HG02798 (cell line): Measurements from ENCODE around the gene GEMIN5.
"Not testable (repeated sequence)": the region's sequence is repeated elsewhere in the genome, so short reads cannot be mapped to it uniquely, and the experiment has no call there.

Experiments used
- ATAC-seq: cut with Tn5 transposase; IDR thresholded peaks from one replicate; pipeline ENCODE4 v1.9.1; 2021; ENCODE audit warnings: mild to moderate bottlenecking; ENCODE audit not compliant: unreplicated experiment, poor library complexity

GEMIN5 gene

GRCh38 chr5:154943527-154943926 is 5.5 kb upstream of the GEMIN5 start:
- ATAC-seq: no peak

GRCh38 chr5:154940772-154941620 is 3.0 kb upstream of the GEMIN5 start, which contains the start of gene MRPL22:
MRPL22 (plus strand) TSS chr5:154941073; CDS start chr5:154941111, 38 bp downstream.
- ATAC-seq: peak; percentile 65

GRCh38 chr5:154940375-154940771 is 2.4 kb upstream of the GEMIN5 start:
- no peak for ATAC-seq

DNA sequence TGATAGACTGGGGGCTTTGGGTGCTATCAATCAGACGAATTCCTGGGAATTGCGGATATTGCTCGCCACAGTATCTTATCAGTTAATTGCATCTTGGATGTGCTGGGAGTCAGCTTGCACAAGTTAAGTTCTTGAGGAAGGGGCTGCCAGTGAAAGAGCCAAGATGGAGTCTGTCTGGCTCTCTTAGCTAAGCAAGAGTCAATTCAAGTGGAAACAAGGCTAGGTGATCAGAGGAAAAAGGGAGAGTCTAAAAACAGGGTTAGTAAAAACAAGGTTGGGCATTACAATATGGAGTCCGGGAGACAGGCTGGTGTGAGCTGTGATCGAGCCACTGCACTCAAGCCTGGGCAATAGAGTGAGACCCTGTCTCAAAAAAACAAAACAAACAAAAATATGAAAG is 1.4 kb upstream of the GEMIN5 start:
- not testable (repeated sequence) for ATAC-seq

GRCh38 chr5:154937186-154937717 is 759 bp downstream of the GEMIN5 start:
- ATAC-seq: no peak

- no peak for ATAC-seq
These were observed 3.1 kb downstream of the GEMIN5 start for GRCh38 chr5:154934881-154935280.

GRCh38 chr5:154933537-154933936 is 4.5 kb downstream of the GEMIN5 start:
- ATAC-seq: no peak

GRCh38 chr5:154923441-154924430 is 14.3 kb downstream of the GEMIN5 start:
- ATAC-seq: no peak

DNA sequence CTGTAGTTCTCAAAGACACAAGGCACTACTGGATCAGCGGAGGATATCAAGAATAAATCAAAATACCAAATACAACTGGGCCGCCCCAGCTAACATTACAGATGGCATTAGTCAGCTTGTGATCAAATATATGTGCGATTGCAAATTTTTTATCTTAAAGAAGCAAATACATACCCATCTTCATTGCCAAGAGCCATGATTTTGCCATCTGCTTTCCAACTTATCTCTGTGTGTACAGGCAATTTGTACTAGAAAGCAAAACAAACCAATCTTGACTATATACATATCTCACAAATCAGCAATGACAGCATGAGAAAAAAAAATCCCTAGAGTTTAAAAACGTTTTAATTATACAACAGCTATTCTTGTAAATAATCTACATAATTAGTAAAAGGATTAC is 20.3 kb downstream of the GEMIN5 start:
- ATAC-seq: no peak

- no peak for ATAC-seq
These were observed 21.1 kb downstream of the GEMIN5 start for GRCh38 chr5:154916874-154917273.

DNA sequence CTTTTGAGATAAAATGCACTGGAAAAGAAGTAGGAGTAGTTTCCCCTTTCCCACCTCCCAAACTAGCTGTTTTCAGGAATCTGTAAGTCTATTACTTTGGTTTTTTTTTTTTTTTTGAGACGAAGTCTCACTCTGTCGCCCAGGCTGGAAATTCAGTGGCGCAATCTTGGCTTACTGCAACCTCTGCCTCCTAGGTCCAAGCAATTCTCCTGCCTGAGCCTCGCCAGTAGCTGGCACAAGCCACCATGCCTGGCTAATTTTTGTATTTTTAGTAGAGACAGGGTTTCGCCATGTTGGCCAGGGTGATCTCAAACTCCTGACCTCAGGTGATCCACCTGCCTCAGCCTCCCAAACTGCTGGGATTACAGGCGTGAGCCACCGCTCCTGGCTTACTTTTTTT is 32.4 kb downstream of the GEMIN5 start:
- ATAC-seq: not testable (repeated sequence)

- ATAC-seq: no peak
These were observed 36.1 kb downstream of the GEMIN5 start for GRCh38 chr5:154901913-154902312.

GRCh38 chr5:154901276-154901675 is 36.7 kb downstream of the GEMIN5 start:
- no peak for ATAC-seq

DNA sequence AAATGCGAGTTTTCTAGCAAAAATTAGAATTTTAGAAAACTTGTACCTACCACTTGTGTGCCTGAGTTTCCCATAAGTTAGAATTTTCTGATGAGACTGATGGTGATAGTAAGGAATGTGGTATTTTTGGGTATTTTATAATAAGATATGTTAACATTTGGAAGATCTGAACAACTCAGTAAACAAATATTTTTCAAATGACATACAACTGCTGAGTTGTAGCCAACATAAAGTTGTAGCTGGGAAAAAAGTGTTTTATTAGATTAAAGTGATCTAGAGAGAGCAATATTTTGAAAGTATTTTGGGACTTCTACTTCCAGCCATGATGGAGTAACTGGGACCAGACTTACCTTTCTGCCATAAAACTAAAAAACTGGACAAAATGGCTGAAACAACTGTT is 37.9 kb downstream of the GEMIN5 start:
- ATAC-seq: no peak

- ATAC-seq: no peak
These were observed 38.7 kb downstream of the GEMIN5 start for GRCh38 chr5:154899151-154899816.

DNA sequence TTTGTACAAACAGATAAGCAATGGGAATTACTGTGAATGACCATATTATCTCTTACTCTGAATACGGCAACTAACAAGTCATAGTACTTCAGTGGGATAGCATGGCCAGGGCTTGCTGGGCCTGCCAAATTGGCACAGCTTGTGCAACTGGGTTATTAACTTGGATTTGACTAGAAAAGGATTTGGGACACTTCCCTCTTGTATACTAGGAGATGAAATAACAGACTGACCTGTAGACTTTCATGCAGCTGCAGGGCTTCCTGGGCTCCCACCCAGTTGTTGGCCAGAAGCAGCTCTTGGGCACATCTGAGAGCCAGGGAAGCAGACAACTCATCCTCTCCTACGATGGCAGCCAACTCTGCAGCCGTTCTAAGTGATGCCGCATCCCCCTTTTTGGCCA is 39.8 kb downstream of the GEMIN5 start:
- no peak for ATAC-seq

DNA sequence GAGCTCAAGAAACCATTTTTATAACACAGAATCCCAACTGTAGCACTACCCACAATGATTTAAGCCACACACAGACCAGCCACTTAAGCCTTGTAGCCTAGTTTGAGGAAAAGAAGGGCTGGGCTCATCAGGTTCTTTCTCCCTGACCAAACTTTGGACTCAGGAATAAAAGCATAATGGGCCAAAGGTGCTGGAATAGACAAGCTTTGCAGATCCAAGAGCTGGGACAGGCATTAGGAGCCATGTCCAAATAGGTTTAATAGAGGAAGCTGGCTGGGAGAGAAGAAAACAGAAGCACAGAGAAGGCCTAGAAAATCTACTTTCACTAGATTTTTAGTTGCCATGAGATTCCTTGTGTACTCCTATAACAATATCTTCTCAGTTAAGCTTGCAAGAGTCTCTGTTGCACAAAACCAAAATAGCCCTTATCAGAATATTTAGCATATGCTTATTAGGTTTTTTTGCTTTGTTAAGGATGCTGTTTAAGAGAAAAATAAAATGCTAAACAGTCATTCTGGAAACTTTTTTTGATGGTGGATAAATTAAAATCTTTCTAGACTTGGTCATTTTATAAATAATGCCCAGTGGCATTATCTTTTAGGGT is 41.3 kb downstream of the GEMIN5 start:
- no peak for ATAC-seq

- ATAC-seq: no peak
These were observed 42.1 kb downstream of the GEMIN5 start for GRCh38 chr5:154895606-154896561.

DNA sequence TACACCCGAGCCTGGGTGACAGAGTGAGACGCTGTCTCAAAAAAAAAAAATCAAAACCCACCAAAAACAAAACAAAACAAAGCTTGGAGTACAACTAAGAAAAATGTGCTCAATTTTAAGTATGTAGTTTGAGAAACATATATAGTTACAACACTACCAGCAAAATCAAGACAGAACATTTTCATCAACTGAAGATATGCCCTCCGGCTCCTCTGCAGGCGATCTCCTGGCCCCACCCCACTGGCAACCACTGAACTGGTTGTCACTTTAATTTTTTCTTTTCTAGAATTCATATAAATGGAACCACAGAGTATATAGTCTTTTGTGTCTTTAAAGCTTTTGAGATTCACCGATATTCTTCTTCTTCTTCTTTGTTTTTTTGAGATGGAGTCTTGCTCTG is 44.6 kb downstream of the GEMIN5 start:
- no peak for ATAC-seq
